Activated CD8-positive, alpha-beta memory T cell treated with anti-CD3 and anti-CD28 coated beads for 1 hour (primary cell): ENCODE measurements around the gene TFF3.

Experiments
- DNase-seq, 2 donors: peaks; one replicate each; pipeline ENCODE4 v3.0.0-alpha.2; 2020; ENCODE audit warnings: low read depth in 1 of 2; ENCODE audit errors: extremely low read depth in 1 of 2

Gene TFF3

DNA sequence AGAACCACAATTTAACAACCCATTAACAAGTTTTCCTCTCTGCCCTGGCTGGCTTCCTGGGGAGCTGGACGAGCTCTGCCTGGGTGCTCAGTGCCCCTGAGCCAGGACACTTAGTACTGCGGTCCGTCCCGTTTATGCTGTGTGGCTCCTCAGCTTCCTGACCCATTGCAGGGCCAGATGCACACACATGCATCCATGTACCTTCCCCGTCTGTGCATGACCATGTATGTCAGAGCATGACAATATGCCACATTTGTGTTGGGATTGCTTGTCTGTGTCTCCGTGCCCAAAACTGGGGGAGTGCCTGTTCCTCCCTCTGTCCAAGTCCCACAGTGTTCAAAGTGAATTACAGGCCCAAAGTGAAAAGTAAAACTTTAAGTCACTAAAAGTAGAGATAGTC is 9.7 kb upstream of the TFF3 start:
- no peak for DNase-seq

DNA sequence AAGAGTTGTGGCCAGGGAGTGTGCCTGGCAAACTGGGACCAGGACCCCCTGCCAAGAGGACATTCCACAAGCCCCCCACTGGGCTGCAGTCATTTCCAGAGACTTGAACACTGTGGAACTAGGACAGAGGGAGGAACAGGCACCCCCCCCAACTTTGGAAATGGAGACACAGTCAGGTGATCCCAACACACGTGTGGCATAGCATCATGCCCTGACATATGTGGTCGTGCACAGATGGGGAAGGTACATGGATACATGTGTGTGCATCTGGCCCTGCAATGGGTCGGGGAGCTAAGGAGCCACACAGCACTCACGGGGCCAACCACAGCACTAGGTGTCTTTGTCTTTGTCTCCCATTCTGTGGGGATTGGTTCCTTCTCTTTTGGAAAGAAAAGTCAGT is 6.6 kb upstream of the TFF3 start:
- DNase-seq, result no peak

DNA sequence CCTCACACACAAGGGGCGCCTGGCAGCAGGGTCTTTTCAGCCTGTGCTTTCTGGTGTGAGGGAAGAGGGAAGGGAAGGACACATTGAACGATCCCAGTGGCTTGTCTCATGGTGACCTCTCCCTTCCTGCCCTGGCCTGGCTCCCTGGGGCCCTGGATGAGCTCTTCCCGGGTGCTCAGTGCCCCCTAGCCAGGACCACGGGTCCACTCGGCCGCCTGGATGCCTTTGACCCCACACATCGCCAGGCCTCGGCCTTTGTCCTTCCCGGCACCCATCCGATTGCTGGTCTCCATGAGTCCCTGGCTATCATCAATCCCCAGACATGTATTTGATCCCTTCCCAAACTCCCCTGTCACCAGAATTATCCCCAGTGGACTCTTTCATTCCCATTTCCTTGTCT is 6.0 kb upstream of the TFF3 start:
- no peak for DNase-seq

DNA sequence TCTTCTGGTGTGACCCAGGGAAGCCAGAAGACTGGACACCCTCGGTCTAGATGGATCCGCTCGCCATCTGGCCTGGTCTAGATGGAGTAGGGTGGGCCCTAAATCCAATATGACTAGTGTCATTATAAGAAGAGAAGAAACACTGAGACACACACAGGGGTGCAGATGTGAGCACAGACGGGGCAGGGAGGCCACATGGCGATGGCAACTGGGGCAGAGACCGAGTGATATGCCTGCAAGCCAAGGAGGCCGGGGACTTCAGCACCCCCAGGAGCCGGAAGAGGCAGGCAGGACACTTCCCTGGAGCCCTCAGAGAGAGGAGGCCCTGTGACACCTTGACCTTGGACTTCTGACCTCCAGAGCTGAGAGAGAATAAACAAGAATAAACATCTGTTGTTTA is 5.6 kb upstream of the TFF3 start:
- no peak for DNase-seq

DNA sequence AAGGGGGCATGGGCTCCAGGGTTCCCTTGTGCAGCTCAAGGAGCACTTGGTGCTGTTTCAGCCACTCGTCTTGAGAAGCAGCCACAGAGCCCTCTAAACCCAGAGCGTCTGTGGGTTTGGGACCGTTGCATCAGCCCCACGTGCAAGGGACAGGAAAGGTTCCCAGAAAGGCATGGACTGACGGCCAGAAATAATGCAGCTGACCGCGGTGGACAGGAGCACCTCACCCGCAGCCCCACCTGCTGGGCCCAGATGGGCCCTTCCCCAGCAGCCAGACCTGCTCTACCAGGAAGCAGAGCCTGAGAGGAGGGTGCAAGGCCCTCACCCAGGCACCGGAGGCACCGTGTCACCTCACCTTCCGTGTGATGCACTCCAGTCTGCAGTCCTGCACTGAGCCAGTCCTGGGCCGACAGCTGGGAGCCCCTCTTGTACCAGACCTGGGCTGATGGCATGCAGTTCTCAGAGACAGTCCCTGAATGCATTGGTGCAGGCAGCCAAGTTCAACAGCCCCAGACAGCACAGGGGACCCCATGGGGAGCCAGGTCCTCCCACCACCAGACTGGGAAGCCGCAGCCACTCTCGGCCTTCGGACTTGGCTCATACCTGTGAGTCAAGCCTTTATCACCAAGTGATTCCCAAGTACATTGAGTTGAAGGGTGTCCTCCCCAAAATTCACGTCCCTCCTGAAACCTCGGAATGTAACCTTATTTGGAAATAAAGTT is 4.8 kb upstream of the TFF3 start:
- DNase-seq, result no peak

DNA sequence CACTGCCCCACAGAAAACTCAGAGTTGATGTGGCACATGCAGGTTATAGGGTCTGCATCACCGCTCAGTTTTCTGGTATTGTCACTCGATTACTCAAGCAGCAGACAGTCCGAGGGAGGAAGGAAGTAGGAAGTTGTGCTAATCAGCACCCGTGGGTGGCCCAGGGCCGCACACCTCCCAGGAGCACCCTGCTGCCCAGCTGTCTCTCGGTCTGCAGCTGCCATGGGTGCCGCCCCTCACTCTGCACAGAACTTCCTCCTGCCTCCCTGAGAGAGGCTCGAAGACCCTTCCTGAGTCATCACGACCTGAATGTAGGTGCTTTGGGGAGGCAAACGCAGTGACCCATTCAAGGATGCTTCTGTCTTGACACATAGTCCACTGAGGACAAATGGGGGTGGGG is 4.2 kb upstream of the TFF3 start:
- no peak for DNase-seq

DNA sequence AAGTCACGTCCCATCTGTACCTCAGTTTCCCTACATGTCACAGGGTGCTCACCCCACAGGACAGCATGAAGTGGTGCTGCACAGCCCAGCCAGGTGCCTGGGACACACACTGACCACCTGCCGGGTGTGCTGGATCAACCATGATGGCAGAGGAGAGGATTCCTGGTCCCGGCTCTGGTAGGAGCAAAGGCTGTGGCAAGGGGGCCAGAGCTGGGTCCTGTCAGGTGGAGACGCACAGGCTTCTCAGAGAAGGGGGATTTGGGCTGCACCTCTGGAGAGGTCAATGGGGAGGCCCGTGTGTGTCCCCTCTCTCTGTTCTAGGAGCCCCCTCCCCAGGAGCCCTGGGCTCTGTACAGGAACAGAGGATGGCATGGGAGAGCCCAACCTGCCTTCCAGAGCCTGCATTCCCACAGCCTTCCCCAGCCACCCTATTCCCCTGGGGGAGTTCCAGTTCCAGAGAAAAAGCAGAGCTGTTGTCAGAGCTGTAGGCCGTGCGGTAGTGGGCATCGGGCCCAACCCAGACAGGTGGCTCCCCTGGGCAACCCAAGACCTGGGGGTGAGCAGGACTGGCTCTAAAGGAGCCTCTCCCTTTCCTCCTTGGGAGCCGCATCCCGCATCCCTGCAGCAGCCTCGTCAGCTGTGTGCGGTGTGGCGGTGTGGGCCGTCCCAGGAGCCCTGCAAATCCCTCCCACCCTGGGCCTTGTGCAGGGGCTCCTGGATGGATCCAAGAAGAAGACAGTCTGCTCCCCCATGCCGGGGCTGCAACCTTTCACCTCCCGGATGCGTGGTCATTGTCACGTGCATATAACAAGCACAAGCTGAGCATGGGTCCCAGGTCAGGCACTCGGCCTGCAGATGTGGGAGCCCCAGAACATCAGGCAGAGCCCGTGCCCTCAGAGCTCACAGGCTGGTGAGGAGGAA is 2.9 kb upstream of the TFF3 start:
- no peak for DNase-seq

DNA sequence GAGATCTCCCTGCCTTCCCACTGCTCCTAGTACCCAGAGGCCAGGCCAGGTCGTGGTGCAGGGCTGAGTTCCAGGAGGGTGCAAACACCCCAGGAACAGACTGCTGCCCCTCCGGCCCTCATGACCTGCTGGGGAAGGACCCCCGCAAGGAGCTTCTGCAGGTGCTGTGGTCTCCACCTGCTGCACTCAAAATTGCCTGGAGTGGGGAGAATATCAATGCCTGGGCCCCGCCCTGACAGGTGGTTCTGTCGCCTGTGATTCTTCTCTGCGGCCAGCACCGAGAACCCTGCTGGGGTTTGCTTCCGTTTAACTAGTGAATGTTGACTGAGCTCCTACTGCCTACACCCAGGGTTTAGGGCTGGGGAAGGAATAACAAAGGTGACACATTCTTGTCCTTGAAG is 2.1 kb upstream of the TFF3 start:
- no peak for DNase-seq

DNA sequence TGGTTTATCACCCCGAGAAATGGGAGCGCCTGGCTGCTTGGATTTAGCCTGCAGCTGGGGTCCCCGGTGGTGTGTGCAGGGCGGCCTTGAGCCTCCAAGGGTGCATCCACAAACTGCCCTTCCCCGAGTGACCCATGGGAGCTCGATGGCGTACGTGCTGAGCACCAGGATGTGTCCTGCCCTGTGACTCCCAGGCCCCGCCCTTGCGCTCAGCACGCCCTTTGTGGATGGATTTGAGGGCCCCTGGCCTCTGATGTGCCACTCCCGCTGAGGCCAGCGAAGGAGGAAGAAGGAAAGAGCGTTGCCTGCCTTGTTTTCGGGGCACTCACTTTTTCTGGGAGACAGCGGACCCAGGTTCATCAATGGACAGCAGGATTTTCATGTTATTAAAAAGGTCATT is 1.7 kb upstream of the TFF3 start:
- no peak for DNase-seq

DNA sequence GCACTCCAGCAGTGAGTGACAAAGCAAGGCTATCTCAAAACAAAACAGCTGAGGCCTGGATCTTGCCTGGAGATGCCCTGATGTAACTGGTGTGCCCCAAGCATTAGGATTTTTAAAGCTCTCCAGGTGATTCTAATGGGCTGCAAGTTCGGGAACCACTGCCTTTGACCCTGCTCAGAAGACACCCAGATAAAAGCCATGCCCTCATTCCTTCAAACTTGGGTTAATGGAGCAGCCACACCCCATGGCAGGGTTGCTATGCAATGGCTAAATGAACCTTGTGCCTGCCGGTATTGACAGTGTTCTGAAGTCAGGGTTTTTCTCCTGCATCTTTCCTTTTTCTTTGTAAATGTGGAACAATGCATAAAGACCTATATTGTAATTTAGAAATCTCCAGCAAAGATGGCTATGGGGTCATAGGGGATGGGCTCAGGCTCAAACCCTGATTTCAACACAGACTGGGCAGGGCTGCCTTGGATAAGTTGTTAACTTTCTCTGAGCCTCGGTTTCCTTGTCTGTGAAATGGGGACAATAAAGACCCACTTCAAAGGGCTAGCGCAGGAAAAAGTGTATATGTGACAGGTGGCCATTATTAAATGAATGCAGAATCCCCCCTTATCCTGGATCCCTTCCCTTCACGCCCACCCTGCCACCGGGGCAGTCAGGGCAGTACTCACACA is 453 bp downstream of the TFF3 start:
- no peak for DNase-seq

DNA sequence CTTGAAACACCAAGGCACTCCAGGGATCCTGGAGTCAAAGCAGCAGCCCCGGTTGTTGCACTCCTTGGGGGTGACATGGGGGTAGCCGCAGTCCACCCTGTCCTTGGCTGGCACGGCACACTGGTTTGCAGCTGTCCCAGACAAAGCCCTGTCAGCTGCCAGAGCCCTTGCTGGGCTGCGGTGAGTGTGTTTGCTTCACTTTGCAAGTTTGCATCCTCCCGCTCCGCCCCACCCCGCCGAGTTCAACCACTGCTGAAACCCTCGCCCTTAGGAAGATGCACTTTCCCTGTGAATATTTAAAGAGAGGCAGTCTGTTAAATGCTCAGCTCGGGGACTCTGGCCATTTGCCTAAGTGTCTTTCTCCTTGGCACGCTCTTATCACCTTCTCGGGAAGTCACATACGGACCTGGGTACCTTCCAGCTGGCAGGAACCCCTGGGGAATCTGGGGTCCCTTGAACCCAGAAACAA is 1.7 kb downstream of the TFF3 start:
- DNase-seq, result no peak

DNA sequence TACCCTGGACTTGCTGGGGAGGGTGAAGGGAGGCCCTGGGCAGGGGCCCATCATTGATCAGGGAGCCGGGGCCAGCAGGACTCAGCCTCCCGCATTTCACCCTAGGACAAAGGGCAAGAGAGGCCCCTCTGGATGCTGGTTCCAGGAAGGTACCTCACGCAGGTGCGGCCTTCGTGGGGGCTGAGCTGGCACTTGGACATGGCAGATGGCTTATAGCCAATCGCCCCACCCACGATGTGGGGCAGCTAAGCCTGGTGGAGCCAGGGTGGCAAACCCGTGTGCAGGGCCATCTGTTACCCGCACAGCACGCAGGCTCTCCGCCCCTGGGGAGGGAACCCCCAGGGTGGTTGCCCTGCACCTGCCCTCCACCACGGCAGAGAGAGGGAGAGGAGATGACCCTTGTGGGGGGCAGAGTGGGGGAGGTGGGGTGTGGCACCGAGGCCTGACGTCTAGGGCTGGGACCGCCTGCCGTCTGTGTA is 2.5 kb downstream of the TFF3 start:
- DNase-seq, result no peak

DNA sequence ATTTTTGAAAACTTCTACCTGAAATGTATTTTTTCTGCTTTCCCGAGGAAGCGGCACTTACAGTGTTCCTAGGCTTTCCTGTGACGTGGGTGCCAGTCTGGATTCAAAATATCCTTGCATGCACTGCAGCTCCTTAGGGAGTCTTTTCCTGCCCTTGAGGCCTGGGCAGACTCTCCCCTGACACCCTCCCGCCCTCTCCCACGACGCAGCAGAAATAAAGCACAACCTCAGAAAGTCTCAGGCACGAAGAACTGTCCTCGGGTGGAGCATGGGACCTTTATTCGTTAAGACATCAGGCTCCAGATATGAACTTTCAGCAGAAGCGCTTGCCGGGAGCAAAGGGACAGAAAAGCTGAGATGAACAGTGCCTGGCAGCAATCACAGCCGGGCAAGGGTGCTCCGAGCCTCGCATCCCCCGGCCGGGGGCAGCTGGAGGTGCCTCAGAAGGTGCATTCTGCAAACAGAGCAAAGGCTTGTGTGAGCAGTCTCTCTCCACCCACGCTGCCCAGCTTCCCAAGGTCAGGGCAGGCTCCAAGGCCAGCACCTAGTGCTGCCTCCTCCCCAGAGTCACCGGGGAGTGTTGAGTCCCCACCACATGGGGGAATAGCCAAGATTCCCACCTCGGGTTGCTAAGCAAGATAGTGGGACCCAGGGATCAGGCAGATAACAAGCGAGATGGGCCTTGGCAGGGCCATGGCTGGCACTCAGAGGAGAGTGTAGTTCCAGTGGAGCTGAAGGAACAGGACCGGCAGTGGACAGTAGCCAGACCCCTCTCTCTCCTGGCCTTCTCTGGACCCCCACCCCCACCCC is 3.2 kb downstream of the TFF3 start:
- DNase-seq, result no peak

DNA sequence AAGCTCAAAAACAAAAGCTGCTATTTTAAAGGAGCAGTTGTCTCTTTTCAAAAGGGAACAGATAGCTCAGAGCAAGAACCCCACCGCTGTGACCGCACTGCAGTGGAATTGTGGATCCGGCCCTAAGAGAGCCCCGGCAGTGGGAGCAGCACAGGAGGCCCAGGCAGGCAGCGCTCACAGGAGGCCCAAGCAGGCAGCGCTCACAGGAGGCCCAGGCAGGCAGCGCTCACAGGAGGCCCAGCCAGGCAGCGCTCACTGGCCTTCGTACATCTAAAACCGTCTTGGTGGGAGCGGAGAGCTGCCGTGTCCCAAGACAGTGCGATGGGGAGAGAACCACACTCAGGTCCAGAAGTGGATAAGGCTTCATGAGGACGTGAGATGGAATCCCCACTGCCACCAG is 4.0 kb downstream of the TFF3 start:
- no peak for DNase-seq

DNA sequence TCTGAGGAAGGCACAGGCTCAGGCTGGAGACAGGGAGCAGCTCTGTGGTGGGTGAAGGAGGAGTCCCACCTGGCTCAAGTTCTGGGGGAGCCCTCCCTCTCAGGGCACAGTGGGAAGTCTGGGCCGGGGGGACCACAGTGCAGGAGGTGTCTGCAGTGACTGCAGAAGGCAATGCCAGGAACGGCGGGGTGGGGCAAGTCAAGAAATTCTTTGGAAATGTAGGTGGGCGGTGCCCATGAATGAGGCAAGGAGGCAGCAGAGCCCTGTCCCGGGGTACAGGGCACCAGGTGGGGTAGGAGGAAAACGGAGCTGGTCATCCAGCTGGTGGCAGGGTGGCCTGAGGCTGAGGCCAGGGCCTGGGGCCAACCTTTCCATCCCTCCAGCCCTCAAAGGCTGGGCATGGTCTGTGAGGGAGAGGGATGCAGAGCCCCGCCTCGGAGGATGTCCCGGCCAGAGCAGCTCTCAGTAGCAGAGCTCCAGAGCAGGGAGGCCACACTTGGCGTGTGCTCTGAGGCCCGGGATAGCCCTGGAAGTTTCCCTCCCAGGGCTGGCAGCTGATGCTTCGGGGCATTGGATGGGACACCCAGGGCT is 4.7 kb downstream of the TFF3 start:
- DNase-seq, result no peak

DNA sequence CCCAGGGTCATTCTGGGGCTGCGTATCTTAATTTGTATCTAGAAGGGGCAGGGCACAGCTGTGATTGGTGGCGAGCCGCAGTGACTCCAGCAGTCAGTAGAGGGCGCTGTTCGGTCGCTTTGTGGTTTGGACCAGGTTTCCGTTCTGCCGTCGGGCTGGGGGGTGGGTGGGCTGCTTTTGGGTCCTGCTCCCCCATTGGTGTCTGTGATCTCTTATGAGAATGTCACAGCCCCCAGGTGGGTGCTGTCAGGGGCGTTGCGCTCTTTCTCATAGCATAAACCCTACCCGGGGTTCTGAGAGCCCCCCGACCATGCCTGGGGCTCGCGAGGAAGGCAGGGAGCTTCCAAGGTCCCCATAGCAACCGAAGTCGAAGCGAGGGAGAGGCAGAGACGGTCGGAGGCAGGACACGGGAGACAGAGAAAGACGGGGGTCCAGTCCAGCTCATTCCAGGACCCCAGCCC is 5.4 kb downstream of the TFF3 start:
- DNase-seq, result peak; percentile 34 to 54

DNA sequence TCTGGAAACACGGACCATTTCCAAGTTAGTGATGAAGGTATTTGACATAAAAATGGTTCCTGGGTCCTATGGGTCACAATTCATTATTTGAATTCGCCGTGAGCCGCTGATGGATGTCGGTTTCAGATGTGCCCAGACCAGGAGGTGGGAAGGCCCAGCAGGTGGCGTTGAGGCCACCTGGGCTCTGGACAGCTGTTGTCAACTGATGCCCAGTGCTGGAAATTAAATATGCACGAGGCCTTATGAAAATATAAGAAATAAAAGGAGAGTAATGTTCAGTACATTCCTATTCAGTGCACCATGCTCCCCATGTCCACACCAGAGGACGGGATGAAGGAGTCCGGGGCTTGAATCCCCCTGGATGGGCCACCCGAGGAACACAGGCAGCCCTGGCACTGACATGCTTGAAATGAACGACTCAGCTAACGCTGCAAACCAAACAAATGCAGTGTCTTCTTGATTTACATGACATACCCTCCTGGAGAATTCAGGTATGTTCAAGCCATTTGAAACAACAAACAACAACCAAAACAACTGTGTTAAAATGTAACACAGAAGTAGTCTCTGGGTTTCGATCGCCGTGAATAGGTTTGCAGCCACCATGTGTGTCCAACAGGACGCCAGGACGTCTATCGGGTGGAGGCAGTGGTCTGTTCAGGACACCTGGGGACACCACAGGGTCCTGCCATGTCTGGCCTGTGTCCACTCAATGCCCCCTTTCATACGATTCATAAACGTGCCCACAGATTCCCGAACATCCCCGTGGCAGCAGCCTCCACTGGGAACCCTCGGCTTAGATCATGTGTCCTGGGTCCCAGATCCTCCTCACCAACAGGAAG is 6.1 kb downstream of the TFF3 start:
- no peak for DNase-seq

DNA sequence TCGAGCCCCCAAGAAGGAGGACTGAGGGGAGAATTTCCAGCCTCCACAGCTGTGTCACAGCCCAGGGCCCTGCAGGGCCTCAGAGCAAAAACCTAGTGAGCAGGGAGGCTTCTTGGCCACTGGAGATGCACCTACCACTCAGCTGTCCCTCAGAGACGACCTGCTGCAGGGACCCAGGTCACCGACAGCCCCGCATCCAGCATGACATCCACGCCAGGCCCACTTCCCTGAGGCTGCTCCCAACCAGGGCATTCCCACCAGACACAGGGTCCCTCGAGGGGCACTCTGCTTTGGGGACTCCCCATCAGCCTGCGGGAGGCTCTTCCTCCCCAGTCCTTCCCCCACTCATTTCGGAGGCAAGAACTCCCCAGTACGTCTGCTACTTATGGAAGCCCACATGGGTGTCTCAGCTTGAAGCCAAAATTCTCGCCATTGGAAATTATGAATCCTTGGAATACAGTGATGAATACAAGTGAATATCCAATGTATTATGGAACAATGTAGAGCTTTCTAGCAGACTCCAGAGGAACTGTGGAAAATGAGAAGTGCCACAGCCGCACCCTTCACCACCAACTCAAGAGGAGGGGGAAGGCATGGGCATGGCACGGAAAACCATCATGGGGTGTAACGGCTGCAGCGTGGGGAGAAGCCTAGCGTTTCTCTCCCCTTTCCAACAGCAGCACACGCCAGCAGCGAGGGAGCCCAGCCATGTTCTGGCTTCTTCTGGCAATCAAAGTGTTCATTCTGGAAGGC is 6.9 kb downstream of the TFF3 start:
- DNase-seq, result no peak

DNA sequence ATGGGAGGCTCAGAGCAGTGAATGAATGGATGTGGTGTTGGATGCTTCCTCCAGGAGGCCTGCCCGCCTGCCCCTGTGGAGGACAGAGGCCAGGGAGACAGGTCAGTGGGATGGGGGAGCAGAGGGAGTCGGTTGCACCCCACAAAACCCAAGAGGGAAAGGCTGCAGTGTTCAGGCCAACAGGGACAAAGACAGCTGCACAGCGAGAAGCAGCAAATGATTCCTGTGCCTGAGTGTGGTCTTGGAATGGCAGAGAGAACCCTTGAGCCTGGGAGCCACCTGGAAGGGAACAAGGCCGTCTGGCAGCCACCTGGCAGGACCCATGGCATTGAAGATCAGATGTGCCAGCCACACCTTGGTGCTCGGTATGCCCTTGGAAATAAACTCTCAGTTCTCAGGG is 8.1 kb downstream of the TFF3 start:
- DNase-seq, result no peak
